Left ventricle myocardium inferior (tissue), 1 donor: Measurements from ENCODE around the gene NAA80. TPM values are rescaled to one million over a fixed set of nuclear protein-coding genes. Genes with fewer than 3 reads are reported as not detected.
A peak's percentile ranks its signal among the peaks of the same experiment; 100 is the strongest.

Source experiments
- DNase-seq: peaks from one replicate; pipeline ENCODE4 v3.0.0-alpha.2; 2020
- H3K27ac ChIP-seq: fragments of 200-600 bp; replicated peaks from 2 replicates; pipeline ENCODE4 v1.8.0; 2021
- H3K27me3 ChIP-seq: fragments of 200-600 bp; 2 replicates; pipeline ENCODE4 v1.8.0; 2021; ENCODE audit warnings: low read depth
- H3K36me3 ChIP-seq: fragments of 200-600 bp; 2 replicates; pipeline ENCODE4 v1.8.0; 2021
- H3K4me1 ChIP-seq: fragments of 200-600 bp; 2 replicates; pipeline ENCODE4 v1.8.0; 2021
- H3K4me3 ChIP-seq: fragments of 200-600 bp; 2 replicates; pipeline ENCODE4 v1.8.0; 2021; ENCODE audit warnings: mild to moderate bottlenecking, moderate library complexity
- H3K9me3 ChIP-seq: fragments of 200-600 bp; replicated peaks from 2 replicates; pipeline ENCODE4 v1.8.0; 2021
- intact Hi-C: fragments of 100-400 bp; cut with micrococcal nuclease; formaldehyde crosslinking; loops from one replicate; pipeline ENCODE4 v1.11.0; 2022
- total RNA-seq: library from RNA; stranded (reverse); fragmentation: NEBNext Ultra II Directional; extraction: Animal tissue kit (Norgen Biotek cat#: 25700); gene quantifications from one replicate; pipeline ENCODE4 v1.2.1, GENCODE V29; 2021
- TF ChIP-seq, protein P1 (sequence below): fragments of 200-600 bp; IDR thresholded peaks from 2 replicates; pipeline ENCODE4 v1.8.0; 2021; ENCODE audit warnings: antibody characterized with exemption, mild to moderate bottlenecking, borderline replicate concordance
- donor health status: DM: no; HTN: yes; CAD: no; lungs with severe emphysema.

Gene NAA80
- total RNA-seq, 1 donor from 2014 or later: 5.3 TPM

DNA sequence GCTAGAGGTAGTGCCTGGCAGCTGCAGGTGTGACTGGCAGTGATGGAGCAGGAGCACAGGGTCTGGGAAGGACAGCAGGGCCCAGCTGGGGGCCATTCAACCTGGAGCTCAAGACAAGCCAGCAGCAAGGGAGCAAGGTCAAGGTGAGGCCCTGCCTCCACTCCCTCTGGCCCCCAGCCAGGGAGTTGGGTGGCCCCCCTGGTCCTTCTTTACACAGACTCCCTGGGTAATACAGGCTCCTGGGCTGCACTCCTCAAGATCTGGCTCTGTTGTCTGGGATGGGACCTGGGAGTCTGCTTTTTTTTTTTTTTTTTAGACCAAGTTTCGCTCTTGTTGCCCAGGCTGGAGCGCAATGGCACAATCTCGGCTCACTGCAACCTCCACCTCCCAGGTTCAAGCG, 48.7 kb downstream of the NAA80 start:
- H3K4me3 ChIP-seq: no peak overlapping the region
- H3K4me1 ChIP-seq: peaks cover 100% of the 10 kb centered on the region
- intact Hi-C loops: no loop called here
- H3K27me3 ChIP-seq: no peaks in the 10 kb centered on the region
- DNase-seq: no peak
- peaks cover 31% of the 10 kb centered on the region for H3K36me3 ChIP-seq
- TF ChIP-seq, protein P1, sequence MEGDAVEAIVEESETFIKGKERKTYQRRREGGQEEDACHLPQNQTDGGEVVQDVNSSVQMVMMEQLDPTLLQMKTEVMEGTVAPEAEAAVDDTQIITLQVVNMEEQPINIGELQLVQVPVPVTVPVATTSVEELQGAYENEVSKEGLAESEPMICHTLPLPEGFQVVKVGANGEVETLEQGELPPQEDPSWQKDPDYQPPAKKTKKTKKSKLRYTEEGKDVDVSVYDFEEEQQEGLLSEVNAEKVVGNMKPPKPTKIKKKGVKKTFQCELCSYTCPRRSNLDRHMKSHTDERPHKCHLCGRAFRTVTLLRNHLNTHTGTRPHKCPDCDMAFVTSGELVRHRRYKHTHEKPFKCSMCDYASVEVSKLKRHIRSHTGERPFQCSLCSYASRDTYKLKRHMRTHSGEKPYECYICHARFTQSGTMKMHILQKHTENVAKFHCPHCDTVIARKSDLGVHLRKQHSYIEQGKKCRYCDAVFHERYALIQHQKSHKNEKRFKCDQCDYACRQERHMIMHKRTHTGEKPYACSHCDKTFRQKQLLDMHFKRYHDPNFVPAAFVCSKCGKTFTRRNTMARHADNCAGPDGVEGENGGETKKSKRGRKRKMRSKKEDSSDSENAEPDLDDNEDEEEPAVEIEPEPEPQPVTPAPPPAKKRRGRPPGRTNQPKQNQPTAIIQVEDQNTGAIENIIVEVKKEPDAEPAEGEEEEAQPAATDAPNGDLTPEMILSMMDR: no peak
- peak overlapping the region; percentile 99 for H3K27ac ChIP-seq
- H3K9me3 ChIP-seq: no peaks in the 10 kb centered on the region

DNA sequence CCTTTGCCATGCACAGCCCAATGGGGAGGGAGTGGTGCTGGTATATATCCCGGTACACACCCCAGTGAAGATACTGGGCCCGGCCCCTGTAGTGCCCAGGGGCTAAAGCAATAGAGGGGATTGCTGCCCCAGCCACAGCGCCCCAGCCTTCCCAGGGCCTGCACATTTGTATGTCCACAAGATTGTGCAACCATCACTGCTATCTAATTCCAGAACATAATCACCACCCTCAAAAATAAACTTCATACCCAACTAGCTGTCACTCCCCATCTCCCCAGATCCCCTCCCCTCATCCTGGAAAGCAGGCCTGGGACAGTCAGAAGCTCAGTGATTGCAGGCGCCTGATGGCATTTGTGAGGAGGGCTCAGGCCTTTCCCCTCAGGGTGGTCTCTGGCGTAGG, 49.7 kb downstream of the NAA80 start:
- peaks cover 23% of the 10 kb centered on the region for H3K36me3 ChIP-seq
- H3K9me3 ChIP-seq: no peaks in the 10 kb centered on the region
- no peaks in the 10 kb centered on the region for H3K27me3 ChIP-seq
- DNase-seq: no peak
- TF ChIP-seq, protein P1: no peak
- H3K27ac ChIP-seq: peak overlapping the region; percentile 99
- intact Hi-C loops: no loop called here
- H3K4me1 ChIP-seq: peaks cover 100% of the 10 kb centered on the region
- H3K4me3 ChIP-seq: no peak overlapping the region

DNA sequence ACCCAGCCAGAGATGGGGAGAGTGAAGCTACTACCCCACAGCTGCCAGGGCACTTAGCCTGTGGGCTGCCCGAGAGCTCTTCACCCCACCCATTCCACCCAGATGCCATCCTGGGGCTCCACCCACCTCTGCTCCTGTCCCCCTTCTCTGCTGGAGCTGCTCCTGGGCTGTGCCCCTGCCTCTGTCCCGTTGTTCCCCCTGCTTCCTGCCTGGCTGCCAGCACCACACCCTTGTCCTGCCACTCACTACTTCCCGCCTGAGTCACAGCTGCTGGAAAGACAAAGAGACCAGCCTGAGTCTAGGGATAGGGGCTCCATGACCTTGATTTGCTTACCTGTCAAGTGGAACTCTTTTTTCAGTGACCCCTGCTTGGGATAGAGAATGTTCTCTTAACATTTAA, 50.8 kb downstream of the NAA80 start:
- peak overlapping the region; percentile 99 for H3K27ac ChIP-seq
- H3K4me3 ChIP-seq: peak overlapping the region; percentile 29
- peaks cover 12% of the 10 kb centered on the region for H3K36me3 ChIP-seq
- TF ChIP-seq, protein P1: no peak
- peaks cover 100% of the 10 kb centered on the region for H3K4me1 ChIP-seq
- DNase-seq: peak; percentile 65
- intact Hi-C loops: no loop called here
- no peaks in the 10 kb centered on the region for H3K9me3 ChIP-seq
- H3K27me3 ChIP-seq: no peaks in the 10 kb centered on the region

DNA sequence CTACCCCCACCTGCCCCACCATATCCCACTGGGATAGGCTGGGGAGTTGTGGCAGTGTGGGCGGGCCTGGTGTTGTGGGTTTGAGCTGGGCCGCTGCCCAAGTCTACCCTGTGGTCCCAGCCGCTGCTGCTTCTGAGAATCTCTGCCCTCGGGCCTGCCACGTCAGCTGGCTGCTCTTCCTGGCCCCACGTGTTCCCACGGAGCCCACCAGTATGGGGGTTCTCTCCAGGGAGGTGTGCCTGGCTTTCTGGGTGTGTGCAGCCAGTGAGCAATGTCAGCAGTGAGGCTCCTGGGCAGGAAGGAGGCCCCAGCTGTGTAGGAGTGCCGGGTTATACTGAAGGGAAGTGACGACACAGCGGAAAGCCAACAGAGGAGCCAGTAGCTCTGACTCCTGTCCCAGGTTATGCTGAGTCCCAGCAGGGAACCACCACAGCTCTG, 52.7 kb downstream of the NAA80 start:
- TF ChIP-seq, protein P1: peak; percentile 0
- DNase-seq: peak; percentile 50
- Histone ChIP-seq H3K4me3 (peak overlapping the region; percentile 65), H3K27me3 (no peaks in the 10 kb centered on the region), H3K27ac (peak overlapping the region; percentile 99), H3K4me1 (peaks cover 100% of the 10 kb centered on the region), H3K9me3 (no peaks in the 10 kb centered on the region), H3K36me3 (no peaks in the 10 kb centered on the region)
- intact Hi-C loops: no loop called here

Other genes starting within 250 kb of the NAA80 start
- gene RBM5, start 210.5 kb downstream of the NAA80 start, total RNA-seq: 58.4 TPM
- 10.2 TPM for gene SEMA3F, start 144.1 kb downstream of the NAA80 start, total RNA-seq
- not detected for gene GNAT1, start 107.8 kb downstream of the NAA80 start, total RNA-seq
- gene SLC38A3, start 94.1 kb downstream of the NAA80 start, total RNA-seq: 10.4 TPM
- 118 TPM for gene GNAI2, start 63.2 kb downstream of the NAA80 start, total RNA-seq
- 23.2 TPM for gene SEMA3B, start 30.3 kb downstream of the NAA80 start, total RNA-seq
- 27.7 TPM for gene LSMEM2, start 20.3 kb downstream of the NAA80 start, total RNA-seq
- gene IFRD2, start 7.0 kb downstream of the NAA80 start, total RNA-seq: 54.9 TPM
- 1.2 TPM for gene HYAL3, start within 50 bp of the NAA80 start, total RNA-seq
- gene HYAL1, start 4.2 kb upstream of the NAA80 start, total RNA-seq: 52.2 TPM
- gene HYAL2, start 23.3 kb upstream of the NAA80 start, total RNA-seq: 38.9 TPM
- 32.9 TPM for gene TUSC2, start 28.8 kb upstream of the NAA80 start, total RNA-seq
- gene RASSF1, start 41.4 kb upstream of the NAA80 start, total RNA-seq: 11.4 TPM
- not detected for gene ZMYND10, start 46.3 kb upstream of the NAA80 start, total RNA-seq
- 16.4 TPM for gene NPRL2, start 51.4 kb upstream of the NAA80 start, total RNA-seq
- gene CYB561D2, start 51.5 kb upstream of the NAA80 start, total RNA-seq: 7.0 TPM
- gene TMEM115, start 60.1 kb upstream of the NAA80 start, total RNA-seq: 23.5 TPM
- gene CACNA2D2, start 204.2 kb upstream of the NAA80 start, total RNA-seq: 2.3 TPM